SK-N-SH (cell line): ENCODE measurements around the gene RHOG.

Source experiments
- GABPA ChIP-seq: IDR thresholded peaks from 2 replicates; pipeline ENCODE4 v1.4.0; 2012; ENCODE audit warnings: low read depth, mild to moderate bottlenecking
- JUND ChIP-seq: IDR thresholded peaks from 2 replicates; pipeline ENCODE4 v1.4.0; 2012
- MEF2A ChIP-seq: IDR thresholded peaks from 2 replicates; pipeline ENCODE4 v1.4.0; 2012; ENCODE audit warnings: low read depth, borderline replicate concordance
- MXI1 ChIP-seq: IDR thresholded peaks from 2 replicates; pipeline ENCODE4 v1.6.1; 2012; ENCODE audit warnings: mild to moderate bottlenecking, low read depth, low read length, improper control_type of control experiment
- POLR2AphosphoS5 ChIP-seq: IDR thresholded peaks from 2 replicates; pipeline ENCODE4 v1.6.1; 2012; ENCODE audit warnings: low read depth, low read length
- RAD21 ChIP-seq: IDR thresholded peaks from 2 replicates; pipeline ENCODE4 v1.6.1; 2012; ENCODE audit warnings: mild to moderate bottlenecking, low read length
- YY1 ChIP-seq: IDR thresholded peaks from 2 replicates; pipeline ENCODE4 v1.4.0; 2012; ENCODE audit warnings: low read depth, mild to moderate bottlenecking
- TF ChIP-seq, protein P1 (sequence below): fragments of 200-600 bp; sonication (generic); IDR thresholded peaks from 2 replicates; pipeline ENCODE4 v1.6.1; 2017; ENCODE audit warnings: antibody characterized with exemption, mild to moderate bottlenecking, moderate library complexity

DNA sequence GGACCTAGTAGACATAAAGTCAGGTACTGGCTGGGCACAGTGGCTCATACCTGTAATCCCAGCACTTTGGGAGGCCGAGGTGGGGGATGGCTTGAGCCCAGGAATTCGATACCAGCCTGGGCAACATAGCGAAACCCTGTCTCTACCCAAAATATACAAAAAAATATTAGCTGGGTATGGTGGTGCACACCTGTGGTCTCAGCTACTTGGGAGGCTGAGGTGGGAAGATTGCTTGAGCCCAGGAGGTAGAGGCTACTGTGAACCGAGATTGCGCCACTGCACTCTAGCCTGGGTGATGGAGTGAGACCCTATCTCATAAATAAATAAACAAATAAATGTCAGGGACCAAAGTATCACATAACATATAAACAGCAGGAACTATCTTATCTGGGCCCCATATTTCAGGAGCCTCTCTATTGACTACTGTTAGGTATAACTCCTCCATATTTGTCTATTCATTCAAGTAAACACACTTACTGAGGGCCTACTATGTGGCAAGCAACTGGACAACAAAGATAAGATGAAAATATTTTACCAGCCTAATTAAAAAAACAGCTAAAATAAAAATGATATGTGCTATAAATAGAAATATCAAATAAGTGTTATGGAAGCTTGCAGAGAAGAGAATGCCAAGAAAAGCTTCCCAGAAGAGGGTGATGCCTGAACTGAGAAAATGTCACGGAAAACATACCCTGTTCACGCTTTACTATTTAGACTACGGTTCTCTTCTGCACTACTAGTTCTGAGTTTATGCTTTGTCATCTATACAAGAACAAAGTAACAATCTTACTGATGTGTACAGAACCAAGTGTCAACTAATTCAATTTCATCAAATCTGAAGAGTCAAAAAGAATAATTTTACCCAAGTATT lies 45.4 kb downstream of the RHOG start:
- TF ChIP-seq POLR2AphosphoS5 (no peak), MEF2A (no peak), JUND (no peak), MXI1 (no peak), GABPA (no peak), YY1 (no peak), RAD21 (no peak)
- TF ChIP-seq, protein P1, sequence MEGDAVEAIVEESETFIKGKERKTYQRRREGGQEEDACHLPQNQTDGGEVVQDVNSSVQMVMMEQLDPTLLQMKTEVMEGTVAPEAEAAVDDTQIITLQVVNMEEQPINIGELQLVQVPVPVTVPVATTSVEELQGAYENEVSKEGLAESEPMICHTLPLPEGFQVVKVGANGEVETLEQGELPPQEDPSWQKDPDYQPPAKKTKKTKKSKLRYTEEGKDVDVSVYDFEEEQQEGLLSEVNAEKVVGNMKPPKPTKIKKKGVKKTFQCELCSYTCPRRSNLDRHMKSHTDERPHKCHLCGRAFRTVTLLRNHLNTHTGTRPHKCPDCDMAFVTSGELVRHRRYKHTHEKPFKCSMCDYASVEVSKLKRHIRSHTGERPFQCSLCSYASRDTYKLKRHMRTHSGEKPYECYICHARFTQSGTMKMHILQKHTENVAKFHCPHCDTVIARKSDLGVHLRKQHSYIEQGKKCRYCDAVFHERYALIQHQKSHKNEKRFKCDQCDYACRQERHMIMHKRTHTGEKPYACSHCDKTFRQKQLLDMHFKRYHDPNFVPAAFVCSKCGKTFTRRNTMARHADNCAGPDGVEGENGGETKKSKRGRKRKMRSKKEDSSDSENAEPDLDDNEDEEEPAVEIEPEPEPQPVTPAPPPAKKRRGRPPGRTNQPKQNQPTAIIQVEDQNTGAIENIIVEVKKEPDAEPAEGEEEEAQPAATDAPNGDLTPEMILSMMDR: no peak
